Retina (tissue), 1 donor: ENCODE data around the gene VANGL1.

Experiments used
- DNase-seq: peaks from one replicate; pipeline ENCODE4 v3.0.0-alpha.2; 2016

VANGL1 gene

DNA sequence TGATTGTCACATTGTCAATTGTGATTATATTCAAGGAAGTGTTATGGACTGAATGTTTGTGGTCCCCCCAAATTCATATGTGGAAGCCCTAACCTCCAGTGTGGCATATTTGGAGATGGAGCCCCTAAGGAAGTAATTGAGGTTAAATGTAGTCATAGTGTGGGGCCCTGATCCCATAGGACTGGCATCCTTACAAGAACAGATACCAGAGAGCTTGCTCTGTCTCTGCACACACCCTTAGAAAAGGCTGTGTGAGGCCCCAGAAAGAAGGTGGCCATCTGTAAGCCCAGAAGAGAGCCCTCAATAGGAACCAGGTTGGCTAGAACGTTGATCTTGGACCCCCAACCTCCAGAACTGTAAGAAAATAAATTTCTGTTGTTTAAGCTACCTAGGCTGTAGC, 28.1 kb downstream of the VANGL1 start:
- no peak for DNase-seq

DNA sequence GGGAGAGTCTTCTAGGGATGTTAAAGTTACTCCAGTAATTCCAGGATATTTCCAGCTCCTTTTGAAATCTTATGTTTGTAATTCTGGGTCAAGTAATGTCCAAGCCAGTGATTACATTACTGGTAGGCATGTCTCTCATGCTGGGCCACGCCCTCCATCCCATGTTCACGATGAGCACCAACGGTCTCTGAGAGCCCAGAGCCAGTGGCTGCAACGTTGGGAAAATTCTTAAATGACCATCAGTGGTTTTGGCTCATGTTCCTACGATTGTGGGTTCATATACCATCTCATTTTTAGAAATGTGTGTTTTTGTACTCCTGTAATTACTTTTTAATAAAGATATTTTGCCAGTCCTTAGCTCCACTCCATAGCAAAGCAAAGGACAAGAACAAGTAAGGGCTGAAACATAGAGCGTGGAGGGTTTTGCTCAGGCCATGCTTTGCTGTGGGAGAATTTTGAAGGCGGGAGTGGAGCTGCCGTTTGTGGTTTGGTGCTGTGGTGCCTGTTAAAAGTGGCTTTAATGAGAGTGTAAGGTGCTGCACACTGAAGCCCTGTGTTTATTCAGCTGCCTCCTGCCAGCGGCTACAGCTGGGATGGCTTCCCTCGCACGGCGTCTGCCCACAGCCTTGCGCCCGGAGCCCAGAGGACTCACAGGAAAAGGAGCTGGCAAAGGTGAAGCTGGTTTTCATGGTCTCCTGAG, 28.9 kb downstream of the VANGL1 start:
- DNase-seq = no peak

DNA sequence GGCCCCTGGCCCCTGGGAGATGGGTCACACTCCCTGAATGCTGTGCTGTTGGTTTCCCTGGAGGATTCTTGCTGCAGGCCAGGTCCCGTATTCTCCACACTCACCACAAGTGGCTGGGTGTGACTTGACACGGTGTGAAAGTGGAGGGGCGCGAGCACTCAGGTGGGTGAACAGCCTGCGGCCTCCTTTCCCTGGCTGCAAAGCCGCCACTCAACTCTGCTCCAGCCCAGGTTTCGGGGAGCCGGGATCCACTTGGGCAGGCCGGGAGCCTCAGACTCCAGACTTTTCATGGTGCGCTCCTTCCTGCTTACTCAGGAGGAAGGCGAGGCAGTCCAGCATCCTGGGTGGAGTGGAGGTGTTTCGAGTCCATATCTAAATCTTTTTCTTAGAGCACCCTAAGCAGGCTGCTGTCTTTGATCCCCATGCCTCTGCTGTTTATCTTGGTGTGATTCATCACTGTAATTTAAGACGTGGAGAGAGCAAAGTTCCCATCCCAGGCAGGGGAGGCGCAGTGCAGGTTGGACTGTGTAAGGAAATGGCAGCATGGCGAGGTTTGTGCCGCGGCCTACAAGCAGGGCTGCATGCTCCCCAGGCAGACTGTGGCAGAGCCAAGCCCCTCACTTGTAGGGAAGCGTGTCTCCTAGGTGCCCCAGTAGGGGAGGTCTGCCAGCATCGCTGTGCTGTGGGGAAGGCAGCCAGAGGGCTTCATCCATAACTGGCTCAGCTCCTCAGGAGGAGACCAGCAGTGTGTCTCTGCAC, 29.6 kb downstream of the VANGL1 start:
- no peak for DNase-seq

DNA sequence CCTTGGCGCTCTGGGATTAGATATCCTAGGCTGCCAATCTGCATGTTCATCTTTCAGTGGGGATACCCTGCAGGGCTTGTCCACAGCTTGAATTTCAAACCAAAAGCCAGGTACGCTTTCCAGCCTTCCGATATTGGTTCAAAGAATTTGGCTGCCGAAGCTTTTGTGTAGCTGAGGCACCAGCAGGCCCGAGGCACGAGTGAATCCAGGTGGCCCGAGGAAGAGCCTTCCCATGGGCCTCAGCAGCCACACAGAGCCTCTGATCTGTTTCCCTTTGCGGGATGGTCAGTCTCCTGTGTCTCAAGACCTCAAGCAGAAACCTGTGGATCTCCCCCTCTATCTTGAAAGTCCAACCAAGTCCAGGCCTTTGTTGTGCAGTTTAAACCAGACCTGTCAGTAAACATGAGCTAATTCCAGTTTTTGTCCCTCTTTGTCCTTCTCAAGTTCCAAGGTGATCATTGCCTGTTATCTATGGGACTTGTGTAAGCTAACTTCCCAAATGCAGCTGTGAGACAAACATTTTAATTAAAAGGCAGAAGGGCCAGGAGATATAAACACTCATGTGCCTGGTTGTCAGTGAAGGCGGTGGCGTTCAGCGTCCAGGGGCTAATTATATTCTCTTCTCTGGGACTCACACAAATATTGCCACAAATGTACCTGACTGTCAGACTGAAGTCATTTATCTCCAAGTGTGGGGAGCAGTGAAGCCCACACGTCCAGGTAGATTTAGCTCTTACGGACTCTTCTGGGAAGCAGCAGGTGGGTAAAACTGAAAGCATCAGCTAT, 30.6 kb downstream of the VANGL1 start:
- DNase-seq = no peak

DNA sequence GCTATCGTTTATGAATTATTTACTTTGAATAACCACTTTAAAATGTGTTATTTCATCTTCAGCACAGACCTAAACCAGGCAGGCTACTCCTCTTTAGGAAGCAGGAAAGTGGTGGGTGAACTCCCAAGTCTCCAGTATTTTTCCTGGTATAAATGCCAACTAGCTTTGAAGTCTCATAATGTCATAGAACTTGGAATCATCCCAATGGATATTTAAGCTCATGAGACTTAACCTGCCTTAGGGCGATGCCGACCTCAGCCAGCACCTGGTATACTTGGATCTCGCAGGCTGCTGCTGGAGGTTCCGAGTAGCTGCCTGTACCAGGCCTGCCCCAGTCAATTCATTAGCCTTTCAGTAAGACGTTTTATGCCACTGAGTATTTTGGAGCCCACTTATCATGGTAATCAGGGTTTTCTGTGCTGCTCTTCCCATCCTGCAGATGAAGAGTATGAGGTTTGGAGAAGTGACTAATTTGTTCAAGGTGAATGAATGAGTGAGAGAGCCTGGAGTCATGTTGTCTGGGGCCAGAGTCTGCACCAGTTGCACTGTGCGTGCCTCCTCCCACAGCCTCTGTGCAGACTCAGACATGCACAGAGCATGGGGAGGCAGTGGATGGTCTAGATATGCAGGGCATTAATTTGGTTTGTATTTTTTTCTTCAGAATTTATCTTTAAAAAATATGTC, 34.9 kb downstream of the VANGL1 start:
- DNase-seq = no peak

DNA sequence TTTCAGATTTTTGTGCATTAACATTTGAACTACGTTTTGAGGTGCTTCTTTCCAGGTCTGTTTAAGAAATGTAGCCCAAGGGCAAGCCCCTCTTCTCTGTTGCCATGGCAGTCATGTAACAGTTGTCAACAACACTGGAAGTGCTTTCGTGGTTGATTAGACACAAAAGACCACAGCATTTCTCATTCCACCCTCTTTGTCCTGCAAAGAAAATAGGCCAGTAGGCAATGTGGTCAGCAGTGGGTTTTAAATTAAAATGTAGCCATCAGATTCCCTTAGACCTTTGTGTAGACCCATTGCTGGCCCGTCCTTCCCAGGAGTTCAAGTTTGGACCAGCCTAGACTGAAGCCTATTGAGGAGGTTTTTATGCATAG, 35.4 kb downstream of the VANGL1 start:
- peak; percentile 85 for DNase-seq

DNA sequence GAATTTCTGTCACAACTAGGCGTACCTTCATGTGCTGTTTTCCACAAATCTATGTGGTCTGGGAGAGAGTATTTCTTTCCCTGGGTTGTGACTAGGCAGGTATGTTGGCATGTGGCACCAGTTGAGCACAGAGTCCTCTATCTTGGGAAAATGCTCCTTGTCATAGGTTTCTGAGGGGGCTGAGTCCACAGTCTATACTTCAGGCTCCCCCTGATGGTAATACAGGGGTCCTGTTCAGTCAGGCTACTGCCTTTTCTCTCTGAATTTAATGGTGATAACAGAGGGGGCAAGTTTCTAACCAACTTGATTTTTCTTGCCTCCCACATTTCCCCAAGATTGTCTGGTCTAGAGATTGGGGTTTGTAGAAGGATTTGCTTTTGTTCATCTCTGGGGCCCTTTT, 35.8 kb downstream of the VANGL1 start:
- no peak for DNase-seq

DNA sequence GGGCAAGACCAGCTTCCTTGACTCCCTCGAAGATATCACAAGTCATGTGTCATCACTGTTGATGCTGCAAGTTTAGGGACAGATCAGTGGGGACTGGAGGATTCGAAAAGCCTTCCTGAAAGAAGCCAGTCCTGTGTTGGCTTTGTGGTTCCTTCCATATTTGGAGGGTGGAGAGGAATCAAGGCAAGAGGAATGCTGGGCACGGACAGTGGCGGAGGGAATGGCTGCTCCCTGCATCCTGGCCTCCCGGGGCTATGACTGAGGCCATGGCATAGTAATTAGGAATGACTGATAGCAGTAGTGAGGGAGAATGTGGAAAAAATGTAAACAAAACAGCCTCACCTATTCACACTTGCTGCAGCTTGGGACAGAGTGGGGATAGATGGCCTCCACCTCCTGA, 36.4 kb downstream of the VANGL1 start:
- DNase-seq = no peak

DNA sequence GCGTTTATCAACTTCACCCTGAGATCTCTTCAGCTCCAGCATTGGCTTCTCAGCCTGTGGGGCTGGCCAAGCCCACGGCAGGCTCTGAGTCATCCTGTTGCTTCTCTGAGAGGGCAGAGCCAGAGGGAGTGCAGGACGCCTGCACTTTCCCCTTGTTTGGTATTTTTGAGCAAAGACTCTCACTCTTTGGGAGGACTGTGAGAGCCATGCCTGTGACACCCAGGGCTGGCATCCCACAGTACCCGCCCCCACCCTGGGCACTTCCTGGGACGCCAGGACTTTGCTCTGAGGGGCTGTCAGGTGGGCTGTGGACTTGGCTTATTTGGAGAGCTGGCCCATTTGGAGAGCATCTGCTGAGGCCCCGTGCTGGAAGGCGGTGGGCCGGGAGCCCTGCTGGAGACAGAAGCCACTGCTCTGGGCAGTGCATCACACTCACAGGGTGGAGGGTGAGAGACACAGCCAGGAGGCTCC, 37.4 kb downstream of the VANGL1 start:
- no peak for DNase-seq

DNA sequence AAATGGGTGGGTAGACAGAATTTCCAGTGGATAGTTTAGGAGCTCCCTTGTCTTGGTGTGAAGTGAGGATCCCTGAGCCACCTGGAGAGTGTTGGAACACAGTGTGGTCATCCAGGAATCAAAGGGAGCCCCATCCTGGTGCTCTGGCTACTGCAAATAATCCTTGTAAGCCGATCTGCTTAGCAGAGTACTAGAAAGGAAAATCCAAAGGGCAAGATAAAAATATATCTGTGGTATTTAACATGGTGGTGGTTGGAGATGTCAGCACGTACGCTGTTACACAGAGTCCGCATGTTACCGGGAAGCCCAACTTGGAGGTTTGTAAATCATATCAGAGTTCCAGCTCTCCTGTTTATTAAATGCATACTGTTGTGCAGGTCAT, 39.0 kb downstream of the VANGL1 start:
- DNase-seq = no peak

DNA sequence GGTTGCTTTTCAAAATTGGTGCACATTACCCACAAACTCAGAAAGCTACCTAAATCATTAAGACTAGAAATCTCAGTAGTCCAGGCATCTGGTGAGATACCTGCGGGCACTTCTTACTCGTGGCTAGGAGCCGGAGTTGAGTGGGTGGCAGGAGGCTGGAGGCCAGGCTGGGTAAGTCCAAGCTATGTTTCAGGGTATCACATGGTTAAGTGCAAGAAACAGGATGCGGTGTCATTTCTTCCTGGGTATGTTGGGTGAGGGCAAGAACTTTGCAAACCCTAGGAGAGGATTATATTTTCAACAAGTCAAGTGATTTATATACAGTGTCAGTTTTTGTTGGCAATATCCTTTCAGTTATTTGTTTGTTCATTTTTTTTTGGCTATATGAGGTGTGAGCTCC, 41.0 kb downstream of the VANGL1 start:
- no peak for DNase-seq

DNA sequence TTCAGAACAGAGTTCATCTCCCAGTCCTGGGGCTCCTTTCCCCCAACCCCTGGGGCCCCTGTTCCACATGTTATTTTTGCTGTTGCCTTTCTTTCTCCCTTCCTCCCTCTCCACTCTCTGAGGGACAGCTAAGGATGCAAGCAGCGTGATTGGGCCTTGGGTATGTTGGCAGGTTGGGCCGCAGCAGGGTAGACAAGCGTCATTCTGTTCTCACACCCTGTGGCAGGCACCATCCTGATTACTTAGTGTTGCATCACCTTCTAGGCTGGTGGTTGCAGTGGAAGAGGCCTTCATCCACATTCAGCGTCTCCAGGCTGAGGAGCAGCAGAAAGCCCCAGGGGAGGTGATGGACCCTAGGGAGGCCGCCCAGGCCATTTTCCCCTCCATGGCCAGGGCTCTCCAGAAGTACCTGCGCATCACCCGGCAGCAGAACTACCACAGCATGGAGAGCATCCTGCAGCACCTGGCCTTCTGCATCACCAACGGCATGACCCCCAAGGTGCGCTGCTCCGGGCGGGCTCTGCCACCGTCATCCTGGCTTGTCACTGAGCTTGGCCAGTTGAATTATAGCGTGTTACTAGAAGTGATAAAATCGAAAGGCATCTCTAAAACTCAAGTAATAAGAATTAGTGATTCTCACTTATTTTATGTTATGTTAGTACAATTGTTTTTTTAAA, 43.4 kb downstream of the VANGL1 start:
- DNase-seq = no peak

DNA sequence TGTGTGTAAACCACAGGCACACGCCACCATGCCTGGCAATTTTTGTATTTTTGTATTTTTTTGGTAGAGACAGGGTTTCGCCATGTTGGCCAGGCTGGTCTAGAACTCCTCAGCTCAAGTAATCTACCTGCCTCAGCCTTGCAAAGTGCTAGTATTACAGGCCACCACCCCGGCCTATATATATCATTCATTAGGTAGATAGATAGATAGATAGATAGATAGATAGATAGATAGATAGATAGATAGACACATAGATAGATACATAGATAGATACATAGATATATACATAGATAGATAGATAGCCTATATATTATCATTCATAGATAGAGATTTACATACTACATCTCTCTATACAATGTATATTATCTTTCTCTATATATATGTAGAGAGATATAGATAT, 46.0 kb downstream of the VANGL1 start:
- DNase-seq = no peak

DNA sequence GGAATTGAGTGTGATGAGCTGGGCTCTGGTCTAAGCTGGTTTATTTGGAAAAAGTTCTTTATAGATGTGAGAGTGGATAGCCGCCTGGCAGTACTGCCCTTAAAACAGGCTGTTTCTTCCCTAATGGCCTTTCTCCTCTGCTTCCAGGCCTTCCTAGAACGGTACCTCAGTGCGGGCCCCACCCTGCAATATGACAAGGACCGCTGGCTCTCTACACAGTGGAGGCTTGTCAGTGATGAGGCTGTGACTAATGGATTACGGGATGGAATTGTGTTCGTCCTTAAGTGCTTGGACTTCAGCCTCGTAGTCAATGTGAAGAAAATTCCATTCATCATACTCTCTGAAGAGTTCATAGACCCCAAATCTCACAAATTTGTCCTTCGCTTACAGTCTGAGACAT, 49.2 kb downstream of the VANGL1 start:
- DNase-seq = no peak

DNA sequence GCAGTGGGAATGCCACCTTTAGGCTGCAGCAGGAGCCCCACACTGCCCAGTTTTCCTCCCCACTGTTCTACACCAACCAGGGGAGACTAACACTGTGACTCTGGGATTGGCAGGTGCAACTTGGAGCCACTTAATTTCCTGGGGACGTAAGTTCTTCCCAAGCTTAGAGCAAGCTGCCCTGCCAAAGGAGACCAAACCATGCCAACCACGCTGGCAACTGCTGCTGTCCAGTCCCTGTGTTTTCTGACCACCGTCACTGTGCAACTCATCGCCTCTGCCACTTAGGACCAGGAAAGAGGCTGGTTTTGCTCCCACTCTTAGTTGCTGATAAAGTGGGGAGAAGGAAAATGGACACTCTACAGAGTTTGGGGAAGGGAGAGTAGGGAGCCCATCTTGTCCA, 50.5 kb downstream of the VANGL1 start:
- no peak for DNase-seq

DNA sequence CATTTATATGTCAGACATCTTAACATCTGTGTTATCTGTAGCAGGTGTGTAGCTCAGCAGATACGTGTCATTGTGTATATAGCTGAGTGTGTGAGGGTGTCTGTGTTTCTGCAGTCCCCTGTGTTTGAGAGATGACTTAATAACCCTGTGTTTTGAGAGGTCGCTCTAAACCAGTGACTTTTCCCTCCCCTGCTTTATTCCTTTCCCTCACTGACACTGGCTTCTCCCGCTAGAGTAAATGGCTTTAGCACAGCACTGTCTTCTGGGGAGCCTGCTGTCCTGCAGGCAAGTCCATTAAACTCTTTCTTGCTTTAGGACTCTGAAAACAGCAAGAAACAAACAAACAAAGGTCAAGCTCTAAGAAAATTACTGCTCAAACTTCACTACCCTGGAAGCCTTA, 53.0 kb downstream of the VANGL1 start:
- no peak for DNase-seq

DNA sequence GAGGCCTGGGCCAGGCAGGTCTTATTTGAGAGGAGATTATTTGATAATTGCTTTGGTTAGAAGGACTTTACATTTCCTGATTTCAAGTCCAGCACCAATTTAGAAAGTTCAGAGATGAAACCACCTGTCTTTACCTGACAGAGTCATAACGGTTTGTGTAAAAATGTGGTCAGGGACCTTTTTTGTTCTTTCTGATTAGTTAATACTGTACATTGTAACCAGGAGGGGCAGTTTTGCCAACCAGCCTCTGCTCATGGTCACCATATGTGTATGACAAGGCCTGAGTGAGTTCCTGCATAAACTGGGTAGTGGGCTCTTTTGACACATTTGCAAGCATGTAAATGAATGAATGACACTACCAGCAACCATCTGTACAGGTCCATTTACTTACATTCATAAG, 55.8 kb downstream of the VANGL1 start:
- no peak for DNase-seq

DNA sequence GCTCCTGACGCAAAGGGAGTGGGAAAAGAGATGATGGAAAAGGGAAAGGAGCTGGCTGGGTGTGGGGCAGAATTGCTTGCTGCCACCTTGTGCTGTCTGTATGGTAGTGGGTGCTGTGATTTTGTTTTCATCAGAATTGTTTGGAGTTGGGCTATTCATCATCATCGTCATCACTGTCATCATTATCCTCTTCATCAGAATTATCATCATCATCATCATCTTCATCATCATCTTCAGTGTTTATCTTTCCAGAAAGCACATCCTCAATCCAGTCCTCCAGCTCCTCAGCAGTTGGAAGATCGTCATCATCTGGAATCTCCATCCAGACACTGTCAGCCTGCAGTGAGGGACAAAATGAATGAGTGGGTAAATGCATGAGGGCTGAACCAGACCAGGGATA, 59.3 kb downstream of the VANGL1 start:
- DNase-seq = no peak

DNA sequence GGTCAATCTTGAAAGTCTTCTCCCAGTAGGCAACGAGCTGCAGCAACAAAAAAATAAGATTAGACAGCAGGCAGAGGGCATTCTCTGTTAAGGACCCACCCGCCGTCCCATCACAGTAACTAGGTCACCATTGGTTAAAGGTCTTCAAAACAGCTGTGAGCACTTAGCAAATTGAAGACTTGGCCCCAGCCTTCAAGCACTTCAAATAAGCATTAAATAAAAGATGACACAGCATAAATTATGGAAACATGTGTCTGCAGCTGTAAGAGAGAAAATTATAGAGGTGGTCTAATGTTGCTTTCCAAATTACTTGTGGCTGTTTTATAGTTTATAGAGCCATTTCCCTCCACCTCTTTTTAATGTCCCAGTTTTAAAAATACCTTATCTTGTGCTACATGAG, 61.2 kb downstream of the VANGL1 start:
- DNase-seq = peak; percentile 38

DNA sequence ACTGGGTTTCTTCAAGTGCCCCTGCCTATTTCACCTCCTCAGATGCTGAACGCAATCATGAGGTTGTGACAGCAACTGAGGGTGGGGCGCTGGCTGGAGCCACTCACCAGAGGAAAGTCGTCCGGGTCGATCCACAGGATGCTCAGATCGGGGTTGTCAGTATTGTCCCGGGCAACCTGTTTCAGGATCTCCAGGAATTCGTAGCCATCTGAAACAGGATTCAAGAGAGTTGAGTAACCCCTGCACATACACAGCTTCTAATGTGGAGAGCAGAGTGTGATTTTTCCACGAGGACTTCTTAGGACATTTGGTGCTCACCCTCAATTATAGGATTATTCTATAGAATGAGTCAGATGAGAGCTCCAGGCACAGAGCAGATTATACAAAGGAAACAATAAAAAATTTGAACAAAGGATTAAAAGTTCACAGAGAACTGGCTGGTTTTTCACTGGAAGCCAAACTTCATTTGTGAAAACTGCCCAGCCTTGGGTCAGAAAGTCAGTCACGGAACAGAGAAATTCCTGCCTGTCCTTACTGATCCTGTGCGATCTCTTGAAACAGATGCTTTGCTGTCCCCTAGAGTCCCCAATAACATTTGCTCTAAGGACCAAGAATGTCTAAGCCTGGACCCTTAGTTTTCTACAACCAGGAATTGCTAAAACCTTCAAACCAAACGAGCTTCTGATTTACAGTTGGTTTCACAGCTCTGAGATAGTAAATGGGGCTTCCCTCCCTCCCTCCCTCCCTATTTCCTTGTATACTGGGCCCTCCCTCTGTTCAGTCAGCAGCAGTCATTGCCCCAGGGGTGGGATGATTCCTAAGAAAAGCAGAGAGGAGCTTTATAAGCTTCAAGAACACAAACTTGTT, 63.5 kb downstream of the VANGL1 start:
- no peak for DNase-seq

DNA sequence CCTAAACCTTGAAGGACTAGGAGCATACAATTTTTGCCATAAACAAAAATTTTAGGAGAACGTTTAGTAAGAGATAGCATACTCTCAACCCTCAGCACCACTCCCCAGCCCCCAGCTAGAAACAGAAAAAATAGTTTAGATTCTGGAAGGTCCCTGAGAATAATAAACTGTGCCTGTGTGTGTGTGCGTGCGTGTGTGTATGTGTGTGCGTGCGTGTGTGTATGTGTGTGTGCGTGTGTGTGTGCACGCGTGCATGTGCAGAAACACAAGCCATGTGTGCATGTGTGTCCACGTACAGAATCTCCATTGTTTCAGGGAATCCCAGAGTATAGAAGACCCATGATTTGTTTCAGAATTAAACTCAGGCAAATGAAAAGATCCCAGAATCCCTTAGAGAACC, 64.2 kb downstream of the VANGL1 start:
- no peak for DNase-seq
